ENCODE measurements around the gene CREB3L2.
A peak's percentile ranks its signal among the peaks of the same experiment; 100 is the strongest.
"Not testable (repeated sequence)": the region's sequence is repeated elsewhere in the genome, so short reads cannot be mapped to it uniquely, and the experiment has no call there.

CREB3L2 gene, protein sequence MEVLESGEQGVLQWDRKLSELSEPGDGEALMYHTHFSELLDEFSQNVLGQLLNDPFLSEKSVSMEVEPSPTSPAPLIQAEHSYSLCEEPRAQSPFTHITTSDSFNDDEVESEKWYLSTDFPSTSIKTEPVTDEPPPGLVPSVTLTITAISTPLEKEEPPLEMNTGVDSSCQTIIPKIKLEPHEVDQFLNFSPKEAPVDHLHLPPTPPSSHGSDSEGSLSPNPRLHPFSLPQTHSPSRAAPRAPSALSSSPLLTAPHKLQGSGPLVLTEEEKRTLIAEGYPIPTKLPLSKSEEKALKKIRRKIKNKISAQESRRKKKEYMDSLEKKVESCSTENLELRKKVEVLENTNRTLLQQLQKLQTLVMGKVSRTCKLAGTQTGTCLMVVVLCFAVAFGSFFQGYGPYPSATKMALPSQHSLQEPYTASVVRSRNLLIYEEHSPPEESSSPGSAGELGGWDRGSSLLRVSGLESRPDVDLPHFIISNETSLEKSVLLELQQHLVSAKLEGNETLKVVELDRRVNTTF

GRCh38 chr7:138001529-138002095 is at the start of gene CREB3L2:
CREB3L2 (minus strand) TSS chr7:138002086; CDS start chr7:138001705, 381 bp downstream.
- peak; percentile 17 to 24 for DNase-seq (ENCODE audit: low read depth in 2 of 2)

- DNase-seq (ENCODE audit: low read depth in 2 of 2): no peak
Measured at GRCh38 chr7:138049505-138050116, 47.7 kb upstream of the CREB3L2 start.

DNA sequence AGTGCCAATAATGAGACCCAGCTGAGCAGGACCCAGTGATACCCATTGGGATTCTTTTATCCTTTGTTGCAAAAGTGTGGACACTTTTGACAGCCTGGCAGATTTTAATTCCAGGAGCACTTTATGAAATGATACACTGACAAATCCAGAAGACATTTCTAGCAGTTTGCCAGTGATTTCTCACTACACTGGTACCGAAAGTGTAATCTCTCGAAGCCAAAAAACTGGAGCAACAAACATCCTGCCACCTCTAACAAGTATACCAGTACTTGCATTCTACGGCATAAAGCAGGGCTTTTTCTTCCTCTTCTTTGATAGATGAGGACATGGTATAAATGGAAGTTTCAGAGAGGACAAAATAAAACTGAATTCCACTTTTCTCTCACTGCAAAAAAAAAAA is 46.0 kb upstream of the CREB3L2 start:
- DNase-seq (ENCODE audit: low read depth in 2 of 2): no peak

DNA sequence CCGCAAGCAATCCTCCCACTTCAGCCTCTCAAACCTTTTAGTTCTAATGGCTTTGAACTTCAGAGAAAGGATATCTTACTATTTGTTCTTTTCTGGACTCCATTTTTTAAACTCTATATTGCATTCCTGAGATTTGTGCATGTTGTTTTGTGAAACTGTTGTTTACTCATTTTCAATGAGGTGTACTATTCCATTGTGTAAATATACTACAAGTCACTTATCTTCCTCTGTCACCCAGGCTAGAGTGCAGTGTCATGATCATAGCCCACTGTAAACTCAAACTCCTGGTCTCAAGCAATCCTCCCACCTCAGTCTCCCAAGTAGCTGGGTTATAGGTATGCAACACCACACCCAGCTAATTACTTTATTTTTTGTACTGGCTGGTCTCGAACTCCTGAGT is 43.0 kb upstream of the CREB3L2 start:
- DNase-seq (ENCODE audit: low read depth in 2 of 2): no peak

- DNase-seq (ENCODE audit: low read depth in 2 of 2): not testable (repeated sequence)
Measured at GRCh38 chr7:138040063-138040462, 38.2 kb upstream of the CREB3L2 start.

DNA sequence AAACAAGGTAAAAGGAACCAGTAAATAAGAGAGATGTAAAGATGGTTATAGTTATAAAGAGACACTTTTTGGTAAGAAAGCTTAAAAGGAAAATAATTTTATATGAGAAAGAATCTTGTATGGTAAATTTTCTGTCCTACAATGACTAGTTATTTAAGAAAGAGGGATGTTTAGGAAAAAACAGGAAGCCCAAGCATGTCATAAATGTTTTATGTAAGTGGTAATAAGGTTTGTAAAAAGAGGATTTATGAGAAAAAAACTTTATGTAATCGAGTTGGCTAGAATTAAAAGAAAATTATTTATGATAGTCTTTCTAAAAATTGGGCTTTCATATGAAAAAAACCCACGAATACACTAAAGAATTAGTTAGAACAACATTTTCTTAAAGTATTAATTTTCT is 34.2 kb upstream of the CREB3L2 start:
- DNase-seq (ENCODE audit: low read depth in 2 of 2): no peak

GRCh38 chr7:138033241-138033640 is 31.4 kb upstream of the CREB3L2 start:
- DNase-seq (ENCODE audit: low read depth in 2 of 2): no peak

- DNase-seq (ENCODE audit: low read depth in 2 of 2): no peak
Measured at GRCh38 chr7:138032770-138033169, 30.9 kb upstream of the CREB3L2 start.

DNA sequence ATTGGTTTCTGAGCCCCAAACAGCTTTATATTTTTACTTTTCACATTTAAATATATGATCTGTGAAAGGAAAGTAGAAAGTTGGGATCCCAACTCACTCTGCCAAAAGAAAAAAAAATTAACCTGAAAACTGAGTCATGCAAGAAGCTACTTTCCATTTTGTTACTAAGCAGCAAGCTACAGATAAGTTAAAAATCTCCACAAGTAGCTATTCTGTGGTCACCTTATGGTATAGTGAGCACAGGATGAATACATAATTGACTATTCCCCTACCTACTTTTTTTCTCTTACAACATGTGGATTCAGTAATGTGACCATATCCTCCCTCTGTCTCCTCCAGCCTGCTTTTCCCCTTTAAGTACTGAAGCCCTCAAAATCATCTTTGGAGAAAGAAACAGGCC is 30.3 kb upstream of the CREB3L2 start:
- DNase-seq (ENCODE audit: low read depth in 2 of 2): no peak

DNA sequence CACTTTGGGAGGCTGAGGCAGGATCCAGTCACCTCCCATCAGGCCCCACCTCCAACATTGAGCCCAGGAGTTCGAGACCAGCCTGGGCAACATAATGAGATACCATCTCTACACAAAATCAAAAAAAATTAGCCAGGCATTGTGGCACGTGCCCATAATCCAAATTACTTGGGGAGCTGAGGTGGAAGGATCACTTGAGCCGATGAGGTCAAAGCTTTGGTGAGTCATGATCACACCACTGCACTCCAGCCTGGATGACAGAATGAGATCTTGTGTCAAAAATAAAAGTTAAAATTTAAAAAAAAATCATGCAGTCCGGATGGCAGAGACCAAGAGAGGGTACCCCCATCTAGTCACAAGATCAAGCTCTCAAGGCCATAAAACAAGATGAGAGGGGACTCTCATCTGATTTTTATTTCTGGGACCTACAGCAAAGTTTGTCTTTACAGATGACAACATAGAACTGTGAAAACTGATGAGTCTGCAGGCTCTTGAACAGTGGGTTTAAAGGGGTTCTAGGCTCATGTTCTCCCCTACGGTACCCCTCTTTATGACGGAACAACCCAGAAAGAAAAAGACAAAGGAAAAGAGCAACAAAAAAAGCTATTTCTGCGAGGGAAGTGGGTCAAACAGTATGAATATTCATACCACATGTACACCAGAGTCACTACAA is 28.9 kb upstream of the CREB3L2 start:
- DNase-seq (ENCODE audit: low read depth in 2 of 2): no peak

DNA sequence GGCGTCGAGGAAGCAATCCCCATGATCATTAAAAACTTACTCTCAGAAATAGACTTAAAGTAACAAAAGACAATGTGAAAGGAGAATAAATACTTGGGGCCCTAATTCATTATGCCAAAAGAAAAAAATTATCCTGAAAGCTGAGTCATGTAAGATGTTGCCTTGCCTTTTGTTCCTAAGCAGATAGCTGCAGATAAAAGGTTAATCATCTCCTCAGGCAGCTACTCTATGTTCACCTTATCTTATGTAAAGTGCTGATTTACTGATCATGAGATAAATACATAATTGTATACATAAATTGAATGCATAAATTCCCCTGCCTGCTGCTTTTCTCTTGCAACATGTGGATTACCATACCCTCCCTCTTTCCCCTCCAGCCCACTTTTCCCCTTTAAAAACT is 28.1 kb upstream of the CREB3L2 start:
- DNase-seq (ENCODE audit: low read depth in 2 of 2): no peak

DNA sequence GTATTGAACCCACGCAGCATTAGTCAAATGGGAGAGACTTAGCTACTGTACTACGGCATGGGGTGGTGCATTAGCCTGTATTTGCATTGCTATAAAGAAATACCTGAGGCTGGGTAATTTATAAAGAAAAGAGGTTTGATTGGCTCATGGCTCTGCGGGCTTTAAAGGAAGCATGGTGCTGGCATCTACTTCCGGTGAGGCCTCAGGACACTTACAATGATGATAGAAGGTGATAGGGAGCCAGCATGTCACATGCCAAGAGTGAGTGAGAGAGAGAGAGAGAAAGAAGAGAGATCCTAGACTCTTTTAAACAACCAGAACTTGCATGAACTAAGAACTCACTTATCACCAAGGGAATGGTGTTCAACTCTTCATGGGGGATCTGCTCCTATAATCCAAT is 27.2 kb upstream of the CREB3L2 start:
- DNase-seq (ENCODE audit: low read depth in 2 of 2): no peak

DNA sequence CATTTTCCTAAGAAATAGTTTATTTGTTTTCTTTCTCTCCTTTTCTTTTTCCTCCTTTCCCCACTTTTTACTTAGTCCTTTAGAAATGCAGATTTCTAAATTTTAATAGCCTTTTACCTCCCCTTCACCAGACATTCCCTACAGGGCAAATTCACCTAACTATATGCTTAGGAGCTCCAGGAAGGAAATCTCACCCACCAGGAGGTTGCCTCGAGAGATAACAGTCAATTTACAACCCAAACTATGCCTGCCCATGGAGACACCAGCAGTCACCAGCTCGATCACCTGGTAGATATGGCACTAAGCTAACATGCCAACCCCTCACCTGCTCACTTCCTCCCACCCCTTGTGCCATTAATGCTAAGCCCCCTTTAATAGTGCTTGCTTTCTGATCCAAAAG is 25.2 kb upstream of the CREB3L2 start:
- no peak for DNase-seq (ENCODE audit: low read depth in 2 of 2)

GRCh38 chr7:138025215-138026186 is 23.6 kb upstream of the CREB3L2 start:
- DNase-seq (ENCODE audit: low read depth in 2 of 2): no peak

- DNase-seq (ENCODE audit: low read depth in 2 of 2): no peak
Measured at GRCh38 chr7:138024765-138025164, 22.9 kb upstream of the CREB3L2 start.

DNA sequence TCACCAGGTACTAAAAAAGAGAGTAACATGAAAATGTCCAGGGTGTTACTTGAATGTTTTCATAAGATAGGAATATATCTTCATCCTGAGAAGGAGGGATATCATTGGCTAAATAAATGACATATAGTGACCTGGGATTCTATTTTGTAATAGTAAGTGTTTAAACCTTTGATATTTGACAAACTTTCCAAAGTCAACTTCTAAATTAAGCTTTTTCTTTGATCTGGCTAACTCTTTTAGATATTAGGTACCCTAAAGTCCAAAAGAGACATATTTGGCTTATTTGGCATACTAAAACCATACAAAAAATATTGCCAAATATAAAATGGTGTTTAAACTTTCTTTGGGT is 22.4 kb upstream of the CREB3L2 start:
- DNase-seq (ENCODE audit: low read depth in 2 of 2): no peak

GRCh38 chr7:138023618-138024342 is 21.9 kb upstream of the CREB3L2 start:
- no peak for DNase-seq (ENCODE audit: low read depth in 2 of 2)

DNA sequence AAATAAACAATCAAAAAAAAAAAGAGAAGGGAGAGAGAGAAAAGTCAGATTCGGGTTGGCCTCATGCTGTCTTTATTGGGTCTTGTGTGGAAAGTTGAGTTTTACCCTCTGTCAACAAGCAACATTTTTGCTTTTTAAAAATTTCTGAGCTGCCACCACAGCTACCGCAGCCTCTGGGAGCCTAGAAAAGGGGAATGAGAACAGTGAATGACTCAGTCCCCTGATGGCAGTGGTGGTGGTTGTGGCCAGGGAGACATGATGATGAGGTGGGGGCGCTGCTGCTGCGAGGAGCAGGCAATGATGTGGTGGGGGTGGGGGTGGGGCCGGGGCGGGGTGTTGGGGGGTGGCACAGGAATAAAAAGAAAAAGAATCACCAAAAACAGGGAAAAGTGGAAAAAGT is 20.0 kb upstream of the CREB3L2 start:
- no peak for DNase-seq (ENCODE audit: low read depth in 2 of 2)

- no peak for DNase-seq (ENCODE audit: low read depth in 2 of 2)
Measured at GRCh38 chr7:138017992-138018391, 16.1 kb upstream of the CREB3L2 start.

- no peak for DNase-seq (ENCODE audit: low read depth in 2 of 2)
Measured at GRCh38 chr7:138015096-138015495, 13.2 kb upstream of the CREB3L2 start.

- no peak for DNase-seq (ENCODE audit: low read depth in 2 of 2)
Measured at GRCh38 chr7:138014686-138015085, 12.8 kb upstream of the CREB3L2 start.

Measured in stimulated activated CD4-positive, alpha-beta T cell treated with anti-CD3 and anti-CD28 coated beads, Interleukin-1b, Interleukin-23, amount 100 ng/mL, for 1 hour (primary cell).